Right lobe of liver (tissue), 4 donors: ENCODE measurements around the gene SH2D3C.

Experiments used
- POLR2A ChIP-seq: fragments of 450-650 bp; IDR thresholded peaks from one replicate; pipeline ENCODE4 v1.6.1; 2017; ENCODE audit warnings: antibody characterized with exemption, mild to moderate bottlenecking
- TF ChIP-seq, protein P1 (sequence below), 4 donors: fragments of 200-600 bp in 3 of 4; fragments of 450-650 bp in 1 of 4; IDR thresholded peaks; one replicate each; pipeline versions ENCODE4 v1.5.1 to v1.8.0; 2016 to 2022; ENCODE audit warnings: antibody characterized with exemption in 4 of 4, mild to moderate bottlenecking in 2 of 4
- donor health status: DM: no; HTN: no; CAD: no.
- donor health status: DM: no; HTN: no; CAD: no.
- donor health status: DM: no; HTN: yes; CAD: no.

DNA sequence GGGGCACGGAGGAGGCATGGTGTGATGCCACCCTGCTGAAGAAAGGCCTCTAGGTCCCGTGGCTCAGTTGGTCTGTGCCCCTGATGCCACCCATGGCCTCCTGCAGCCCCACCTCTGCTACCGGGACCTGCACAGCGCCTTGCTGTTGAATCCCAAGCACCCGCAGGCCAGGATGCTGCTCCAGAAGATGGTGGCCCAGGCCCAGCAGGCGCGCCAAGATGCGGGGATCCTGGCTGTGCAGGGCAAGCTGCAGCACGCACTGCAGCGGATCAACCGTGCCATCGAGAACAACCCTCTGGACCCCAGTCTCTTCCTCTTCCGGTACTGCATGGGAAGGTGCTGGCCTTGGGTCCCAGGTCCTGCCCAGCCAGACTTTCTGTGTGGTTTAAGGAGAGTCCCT lies 55.5 kb downstream of the SH2D3C start:
- TF ChIP-seq, protein P1, sequence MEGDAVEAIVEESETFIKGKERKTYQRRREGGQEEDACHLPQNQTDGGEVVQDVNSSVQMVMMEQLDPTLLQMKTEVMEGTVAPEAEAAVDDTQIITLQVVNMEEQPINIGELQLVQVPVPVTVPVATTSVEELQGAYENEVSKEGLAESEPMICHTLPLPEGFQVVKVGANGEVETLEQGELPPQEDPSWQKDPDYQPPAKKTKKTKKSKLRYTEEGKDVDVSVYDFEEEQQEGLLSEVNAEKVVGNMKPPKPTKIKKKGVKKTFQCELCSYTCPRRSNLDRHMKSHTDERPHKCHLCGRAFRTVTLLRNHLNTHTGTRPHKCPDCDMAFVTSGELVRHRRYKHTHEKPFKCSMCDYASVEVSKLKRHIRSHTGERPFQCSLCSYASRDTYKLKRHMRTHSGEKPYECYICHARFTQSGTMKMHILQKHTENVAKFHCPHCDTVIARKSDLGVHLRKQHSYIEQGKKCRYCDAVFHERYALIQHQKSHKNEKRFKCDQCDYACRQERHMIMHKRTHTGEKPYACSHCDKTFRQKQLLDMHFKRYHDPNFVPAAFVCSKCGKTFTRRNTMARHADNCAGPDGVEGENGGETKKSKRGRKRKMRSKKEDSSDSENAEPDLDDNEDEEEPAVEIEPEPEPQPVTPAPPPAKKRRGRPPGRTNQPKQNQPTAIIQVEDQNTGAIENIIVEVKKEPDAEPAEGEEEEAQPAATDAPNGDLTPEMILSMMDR (IDR thresholded peaks at IDR 0.05): no peak
- TF ChIP-seq POLR2A: no peak
